Neuron (in vitro differentiated cells): ENCODE results near the gene UBE3B.

ENCODE experiments used
- H2AFZ ChIP-seq: one replicate; pipeline ENCODE4 v1.6.1; 2013; ENCODE audit warnings: low read depth, mild to moderate bottlenecking, inconsistent platforms, low read length, moderate library complexity
- H3K27me3 ChIP-seq: one replicate; pipeline ENCODE4 v1.6.1; 2013; ENCODE audit warnings: low read length; ENCODE audit not compliant: insufficient read depth
- H3K36me3 ChIP-seq: one replicate; pipeline ENCODE4 v1.6.1; 2013; ENCODE audit warnings: low read length; ENCODE audit not compliant: insufficient read depth
- H3K4me1 ChIP-seq: one replicate; pipeline ENCODE4 v1.6.1; 2013; ENCODE audit warnings: low read length; ENCODE audit not compliant: insufficient read depth
- H3K4me3 ChIP-seq: 2 replicates; pipeline ENCODE4 v1.5.1; 2013; ENCODE audit warnings: mild to moderate bottlenecking, low read length, moderate library complexity
- H3K9me3 ChIP-seq: one replicate; pipeline ENCODE4 v1.6.1; 2013; ENCODE audit warnings: low read length

The UBE3B gene

GRCh38 chr12:109485201-109485600 lies 7.8 kb downstream of the UBE3B start:
- Histone ChIP-seq H3K36me3 (peaks cover 64% of the 10 kb centered on the region), H3K9me3 (no peaks in the 10 kb centered on the region), H2AFZ (no peak overlapping the region), H3K27me3 (no peaks in the 10 kb centered on the region), H3K4me3 (no peak overlapping the region), H3K4me1 (no peaks in the 10 kb centered on the region)

DNA sequence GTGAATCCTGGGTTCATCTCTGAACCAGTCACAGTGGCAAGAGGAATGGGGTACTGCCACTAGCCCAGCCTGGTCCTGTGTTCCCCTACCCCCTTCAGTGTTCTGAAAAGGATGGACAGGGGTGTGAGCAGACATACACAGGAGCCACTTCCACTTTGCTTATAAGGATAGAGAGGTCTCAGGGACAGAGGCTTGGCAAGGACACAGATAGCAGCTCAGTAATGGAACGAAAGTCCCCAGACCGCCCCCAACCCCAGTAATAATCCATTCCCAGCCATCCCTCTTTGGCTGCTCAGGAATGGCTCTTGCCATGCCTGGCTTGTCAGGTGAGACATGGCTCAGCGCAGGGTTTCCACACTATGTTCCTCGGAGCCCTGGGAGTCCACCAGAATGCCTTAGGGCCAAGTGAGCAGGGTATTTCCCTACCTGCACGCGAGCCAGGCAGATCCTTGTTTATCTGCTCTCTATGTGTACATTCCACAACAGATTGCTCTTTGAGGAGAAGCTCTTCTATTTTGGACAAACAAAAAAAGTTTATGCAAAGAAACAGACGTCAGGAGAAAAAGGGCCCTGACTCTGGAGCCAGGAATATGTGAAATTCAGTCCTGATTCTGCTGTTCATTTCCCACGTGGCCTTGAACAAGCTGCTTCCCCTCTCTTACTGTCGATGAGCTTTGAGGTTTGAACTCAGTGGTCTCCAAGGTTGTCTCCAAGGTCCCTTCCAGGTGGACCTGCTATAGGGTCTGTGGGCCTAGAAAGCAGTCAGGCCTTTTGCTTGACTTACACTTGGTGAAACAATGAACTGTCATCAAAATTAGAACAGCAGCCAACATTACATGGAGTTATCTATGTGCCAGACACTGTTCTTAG lies 10.0 kb downstream of the UBE3B start:
- H3K4me3 ChIP-seq = no peak overlapping the region
- no peak overlapping the region for H2AFZ ChIP-seq
- H3K4me1 ChIP-seq = no peaks in the 10 kb centered on the region
- H3K27me3 ChIP-seq = no peaks in the 10 kb centered on the region
- no peaks in the 10 kb centered on the region for H3K9me3 ChIP-seq
- peaks cover 82% of the 10 kb centered on the region for H3K36me3 ChIP-seq

GRCh38 chr12:109488051-109488665 lies 10.7 kb downstream of the UBE3B start:
- Histone ChIP-seq H3K9me3 (no peaks in the 10 kb centered on the region), H2AFZ (no peak overlapping the region), H3K4me1 (no peaks in the 10 kb centered on the region), H3K27me3 (no peaks in the 10 kb centered on the region), H3K4me3 (no peak overlapping the region), H3K36me3 (peaks cover 85% of the 10 kb centered on the region)

DNA sequence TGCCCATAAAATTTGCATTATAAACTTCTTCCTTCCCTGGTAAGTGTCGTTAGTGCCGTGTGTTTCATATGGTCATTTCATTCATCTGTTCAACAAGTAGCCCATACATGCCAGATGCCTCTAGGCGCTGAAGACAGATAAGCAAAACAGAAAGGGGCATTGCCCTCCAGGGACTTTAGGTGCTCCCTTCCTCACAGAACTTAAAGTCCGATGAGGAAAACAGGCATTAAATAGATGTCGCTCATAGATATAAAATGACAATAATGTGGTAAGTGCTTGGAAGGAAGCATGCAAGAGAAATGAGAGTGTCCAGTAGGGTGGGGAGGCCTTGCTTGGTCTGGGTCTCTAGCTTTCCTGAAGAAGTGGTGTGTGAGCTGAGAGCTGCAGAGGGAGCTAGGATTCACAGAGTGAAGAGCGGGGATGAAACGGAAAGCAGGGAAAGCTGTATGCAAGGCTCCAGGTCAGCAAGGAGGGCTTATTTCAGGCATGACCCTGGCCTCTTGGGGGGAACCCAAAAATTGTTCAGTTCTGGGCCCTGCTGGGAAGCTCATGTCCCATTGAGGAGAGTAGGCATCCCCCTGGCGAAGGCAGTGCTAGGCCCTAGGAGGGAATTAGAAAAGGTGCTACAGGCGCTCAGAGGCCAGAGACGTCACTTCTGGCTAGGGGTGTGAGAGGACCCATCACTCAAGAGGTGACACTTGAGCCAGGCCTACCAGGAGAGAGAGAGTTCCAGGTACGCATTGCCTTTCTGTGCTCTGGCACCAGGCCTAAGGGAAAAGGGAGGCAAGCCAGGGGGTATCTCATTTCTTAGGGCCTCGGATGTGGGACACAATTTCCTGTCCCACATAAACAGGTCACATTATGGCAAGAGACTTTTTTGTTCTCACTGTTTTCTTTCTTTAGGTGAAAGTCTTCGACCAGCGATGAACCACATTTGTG lies 11.9 kb downstream of the UBE3B start:
- Histone ChIP-seq H3K27me3 (no peaks in the 10 kb centered on the region), H3K9me3 (no peaks in the 10 kb centered on the region), H3K4me3 (no peak overlapping the region), H3K4me1 (no peaks in the 10 kb centered on the region), H2AFZ (no peak overlapping the region), H3K36me3 (peaks cover 78% of the 10 kb centered on the region)

DNA sequence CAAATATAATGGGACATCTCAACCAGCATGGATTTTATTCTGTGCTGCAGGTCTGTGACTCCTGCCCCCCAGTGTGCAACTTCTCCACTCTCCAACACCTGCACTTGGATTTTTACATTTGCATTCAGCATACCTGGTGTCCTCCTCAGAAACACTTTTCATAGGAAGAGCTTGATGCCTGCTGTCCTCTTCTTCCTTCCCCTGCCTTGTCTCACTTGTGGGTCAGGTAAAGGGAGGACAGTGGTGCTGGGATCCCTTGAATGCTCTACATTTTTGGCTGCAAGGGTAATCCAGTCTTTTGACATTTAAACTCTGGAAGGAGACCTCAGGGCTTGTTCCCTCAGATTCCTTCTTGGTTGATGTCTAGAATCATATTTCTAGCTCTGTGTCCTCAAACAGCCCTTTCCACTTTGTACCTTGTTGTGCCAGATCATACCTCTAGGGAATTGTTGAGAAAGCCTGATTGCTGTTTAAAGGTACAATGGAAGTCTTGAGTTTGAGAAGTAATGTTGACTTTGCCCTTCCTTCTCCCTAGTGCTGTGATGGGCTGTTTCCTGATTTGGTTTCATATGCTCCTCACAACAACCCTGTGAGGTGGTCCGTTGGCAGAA lies 12.6 kb downstream of the UBE3B start:
- peaks cover 80% of the 10 kb centered on the region for H3K36me3 ChIP-seq
- H2AFZ ChIP-seq = no peak overlapping the region
- no peak overlapping the region for H3K4me3 ChIP-seq
- H3K9me3 ChIP-seq = no peaks in the 10 kb centered on the region
- H3K27me3 ChIP-seq = no peaks in the 10 kb centered on the region
- no peaks in the 10 kb centered on the region for H3K4me1 ChIP-seq

DNA sequence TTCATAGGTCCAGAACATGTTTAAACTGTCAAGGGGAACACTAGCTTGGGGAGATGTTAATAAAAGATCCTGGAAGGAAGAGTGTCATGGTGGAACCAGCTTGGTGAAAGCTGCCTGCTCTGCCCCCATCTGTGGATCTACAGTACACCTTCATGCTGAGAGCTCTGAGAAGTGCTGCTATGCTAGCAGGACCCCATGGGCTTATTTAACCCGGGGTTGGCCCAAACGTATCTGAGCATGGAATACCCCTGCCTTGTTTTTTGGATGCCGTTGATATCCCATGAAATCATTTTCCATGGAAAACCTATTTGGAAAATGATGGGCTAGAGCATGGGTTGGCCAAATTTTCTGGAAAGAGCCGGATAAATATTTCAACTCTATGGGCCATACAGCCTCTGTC lies 14.2 kb downstream of the UBE3B start:
- Histone ChIP-seq H3K27me3 (no peaks in the 10 kb centered on the region), H3K9me3 (no peaks in the 10 kb centered on the region), H3K36me3 (peaks cover 72% of the 10 kb centered on the region), H3K4me1 (no peaks in the 10 kb centered on the region), H2AFZ (no peak overlapping the region), H3K4me3 (no peak overlapping the region)

GRCh38 chr12:109492371-109492770 lies 14.9 kb downstream of the UBE3B start:
- peaks cover 67% of the 10 kb centered on the region for H3K36me3 ChIP-seq
- no peak overlapping the region for H3K4me3 ChIP-seq
- H3K27me3 ChIP-seq = no peaks in the 10 kb centered on the region
- no peaks in the 10 kb centered on the region for H3K4me1 ChIP-seq
- H2AFZ ChIP-seq = no peak overlapping the region
- H3K9me3 ChIP-seq = no peaks in the 10 kb centered on the region

DNA sequence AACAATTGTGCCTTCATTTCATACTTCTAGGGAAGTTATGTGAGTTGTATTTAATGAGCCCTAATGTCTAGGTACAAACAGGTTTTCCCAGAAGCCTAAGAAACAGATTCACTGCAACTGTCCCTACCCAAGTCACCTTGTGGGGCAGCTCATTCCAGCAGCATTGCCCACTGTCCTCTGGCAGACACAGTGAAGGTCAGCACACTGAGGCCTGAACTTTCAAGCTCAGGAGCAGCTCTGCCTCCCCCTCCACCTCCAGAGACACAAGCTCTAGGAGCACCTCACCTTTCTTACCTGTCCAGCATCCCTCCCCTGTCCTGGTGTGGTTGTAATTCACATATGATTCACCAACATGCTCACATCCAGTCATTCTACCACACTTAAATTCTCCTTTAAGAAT lies 15.7 kb downstream of the UBE3B start:
- no peak overlapping the region for H2AFZ ChIP-seq
- H3K9me3 ChIP-seq = no peaks in the 10 kb centered on the region
- peaks cover 67% of the 10 kb centered on the region for H3K36me3 ChIP-seq
- no peaks in the 10 kb centered on the region for H3K4me1 ChIP-seq
- H3K4me3 ChIP-seq = no peak overlapping the region
- no peaks in the 10 kb centered on the region for H3K27me3 ChIP-seq

- no peaks in the 10 kb centered on the region for H3K27me3 ChIP-seq
- H3K36me3 ChIP-seq = peaks cover 66% of the 10 kb centered on the region
- no peaks in the 10 kb centered on the region for H3K9me3 ChIP-seq
- no peak overlapping the region for H2AFZ ChIP-seq
- H3K4me3 ChIP-seq = no peak overlapping the region
- no peaks in the 10 kb centered on the region for H3K4me1 ChIP-seq
Observed at GRCh38 chr12:109493938-109494337, 16.5 kb downstream of the UBE3B start.

DNA sequence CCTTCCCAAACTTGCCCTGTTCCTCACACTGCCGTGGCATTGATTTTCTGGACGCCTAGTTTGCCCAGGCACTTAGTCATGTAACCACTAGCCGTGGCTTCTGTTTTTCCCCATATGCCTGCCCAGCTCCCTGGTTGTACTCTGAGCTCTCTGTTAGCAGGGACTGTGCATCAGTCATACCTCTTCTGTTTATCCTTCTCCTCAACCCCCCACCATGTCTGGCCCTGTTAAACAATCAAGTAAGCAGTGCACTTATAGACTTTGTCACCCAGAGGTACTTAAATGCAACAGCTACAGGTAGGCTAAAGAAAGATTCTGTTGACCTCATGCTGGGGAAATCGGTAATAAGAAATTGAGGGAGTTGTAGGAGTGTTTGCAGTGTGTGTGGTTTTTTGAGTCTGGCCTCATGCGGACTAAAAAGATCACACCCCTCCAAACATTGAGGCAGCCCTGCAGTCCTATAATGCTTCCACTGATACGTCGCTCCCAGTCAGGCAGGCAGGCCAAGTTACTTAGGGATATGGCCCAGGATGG lies 17.0 kb downstream of the UBE3B start:
- no peaks in the 10 kb centered on the region for H3K9me3 ChIP-seq
- no peak overlapping the region for H2AFZ ChIP-seq
- no peaks in the 10 kb centered on the region for H3K27me3 ChIP-seq
- no peak overlapping the region for H3K4me3 ChIP-seq
- no peaks in the 10 kb centered on the region for H3K4me1 ChIP-seq
- peaks cover 65% of the 10 kb centered on the region for H3K36me3 ChIP-seq

DNA sequence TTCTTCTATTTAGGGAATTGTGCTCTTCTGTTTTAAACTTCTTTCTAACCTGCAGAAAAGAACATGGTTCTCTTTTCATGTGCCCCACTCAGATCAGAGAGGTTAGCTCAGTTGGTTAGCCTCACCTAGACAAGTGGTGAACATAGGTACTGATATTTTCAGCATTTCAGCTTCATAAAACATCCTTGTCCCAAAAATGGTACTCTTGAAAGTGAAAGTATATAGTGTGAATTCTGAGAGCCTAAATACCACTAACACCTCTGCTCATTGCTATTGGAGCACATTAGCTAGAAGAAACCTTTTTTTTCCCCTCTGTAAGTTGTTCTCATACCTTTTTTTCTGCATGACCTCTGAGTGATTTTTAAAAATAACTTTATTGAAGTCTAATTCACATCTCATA lies 17.6 kb downstream of the UBE3B start:
- Histone ChIP-seq H3K9me3 (no peaks in the 10 kb centered on the region), H3K4me3 (no peak overlapping the region), H2AFZ (no peak overlapping the region), H3K27me3 (no peaks in the 10 kb centered on the region), H3K4me1 (no peaks in the 10 kb centered on the region), H3K36me3 (peaks cover 63% of the 10 kb centered on the region)

GRCh38 chr12:109496306-109496705 lies 18.9 kb downstream of the UBE3B start:
- no peaks in the 10 kb centered on the region for H3K27me3 ChIP-seq
- H3K9me3 ChIP-seq = no peaks in the 10 kb centered on the region
- no peak overlapping the region for H2AFZ ChIP-seq
- H3K4me1 ChIP-seq = no peaks in the 10 kb centered on the region
- H3K36me3 ChIP-seq = peaks cover 63% of the 10 kb centered on the region
- H3K4me3 ChIP-seq = no peak overlapping the region
